ENCODE results near the gene AGBL5.
A peak's percentile ranks its signal among the peaks of the same experiment; 100 is the strongest.

AGBL5 gene

DNA sequence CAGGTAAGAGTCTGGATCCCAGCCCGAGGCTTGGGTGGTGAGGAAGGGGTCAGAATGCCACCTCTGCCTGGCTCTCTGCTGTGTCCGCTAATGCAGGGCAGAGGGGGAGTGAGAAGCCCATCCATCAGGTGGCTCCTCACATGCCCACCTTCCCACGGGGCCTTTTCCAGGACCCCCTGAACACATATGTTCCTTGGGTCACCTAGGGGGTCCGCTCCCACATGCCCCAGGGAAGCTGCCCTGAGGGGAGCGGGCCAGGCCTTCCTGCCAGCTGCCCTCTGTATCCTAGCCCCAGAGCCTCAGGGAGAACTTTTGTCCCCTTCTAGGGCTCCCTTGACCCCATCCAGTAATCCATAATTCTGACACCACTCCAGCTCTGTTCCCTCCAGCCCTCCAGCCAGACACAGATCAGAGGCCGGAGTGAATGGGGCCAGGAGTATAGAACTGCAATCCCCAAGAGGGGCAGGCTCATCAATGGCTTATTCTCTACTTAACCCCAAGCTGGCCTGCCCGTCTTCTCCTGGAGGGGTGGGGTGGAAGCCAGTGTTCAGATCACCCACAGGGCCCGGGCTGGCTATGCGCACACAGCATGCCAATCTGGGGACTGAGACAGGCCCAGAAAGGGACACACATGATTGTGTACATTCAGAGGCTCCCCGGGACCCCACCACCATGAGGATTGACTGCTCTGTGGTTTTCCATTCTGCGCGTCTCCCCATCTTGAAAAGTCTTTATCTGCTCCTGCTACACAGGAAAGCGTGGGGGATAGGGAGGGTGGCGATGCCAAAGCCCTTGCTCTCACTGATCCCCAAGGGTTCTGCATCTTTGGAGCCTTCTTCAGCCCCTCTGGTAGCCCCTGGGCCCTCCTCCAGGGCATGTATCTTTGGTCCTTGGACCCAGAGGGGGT is 28.0 kb downstream of the AGBL5 start:
- DNase-seq = no peak

DNA sequence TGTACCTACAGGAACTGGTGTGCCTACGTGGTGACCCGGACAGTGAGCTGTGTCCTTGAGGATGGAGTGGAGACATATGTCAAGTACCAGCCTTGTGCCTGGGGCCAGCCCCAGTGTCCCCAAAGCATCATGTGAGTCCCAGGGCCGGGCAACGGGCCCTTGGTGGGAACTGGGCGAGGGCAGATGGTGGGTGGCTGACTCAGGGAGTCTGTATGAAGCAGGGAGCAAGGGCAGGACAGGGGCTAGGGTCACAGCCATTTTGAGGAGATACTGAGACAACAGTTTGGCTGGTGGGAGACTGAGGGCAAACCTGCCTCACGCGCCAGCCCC is 28.6 kb downstream of the AGBL5 start:
- DNase-seq = no peak

DNA sequence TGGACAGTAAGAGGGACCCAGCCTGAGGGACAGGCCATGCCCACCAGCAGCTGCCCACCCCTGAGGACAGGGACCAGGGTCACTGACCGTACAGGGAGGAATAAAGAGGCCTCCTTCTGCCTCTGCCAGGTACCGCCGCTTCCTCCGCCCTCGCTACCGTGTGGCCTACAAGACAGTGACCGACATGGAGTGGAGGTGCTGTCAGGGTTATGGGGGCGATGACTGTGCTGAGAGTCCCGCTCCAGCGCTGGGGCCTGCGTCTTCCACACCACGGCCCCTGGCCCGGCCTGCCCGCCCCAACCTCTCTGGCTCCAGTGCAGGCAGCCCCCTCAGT is 29.1 kb downstream of the AGBL5 start:
- no peak for DNase-seq

DNA sequence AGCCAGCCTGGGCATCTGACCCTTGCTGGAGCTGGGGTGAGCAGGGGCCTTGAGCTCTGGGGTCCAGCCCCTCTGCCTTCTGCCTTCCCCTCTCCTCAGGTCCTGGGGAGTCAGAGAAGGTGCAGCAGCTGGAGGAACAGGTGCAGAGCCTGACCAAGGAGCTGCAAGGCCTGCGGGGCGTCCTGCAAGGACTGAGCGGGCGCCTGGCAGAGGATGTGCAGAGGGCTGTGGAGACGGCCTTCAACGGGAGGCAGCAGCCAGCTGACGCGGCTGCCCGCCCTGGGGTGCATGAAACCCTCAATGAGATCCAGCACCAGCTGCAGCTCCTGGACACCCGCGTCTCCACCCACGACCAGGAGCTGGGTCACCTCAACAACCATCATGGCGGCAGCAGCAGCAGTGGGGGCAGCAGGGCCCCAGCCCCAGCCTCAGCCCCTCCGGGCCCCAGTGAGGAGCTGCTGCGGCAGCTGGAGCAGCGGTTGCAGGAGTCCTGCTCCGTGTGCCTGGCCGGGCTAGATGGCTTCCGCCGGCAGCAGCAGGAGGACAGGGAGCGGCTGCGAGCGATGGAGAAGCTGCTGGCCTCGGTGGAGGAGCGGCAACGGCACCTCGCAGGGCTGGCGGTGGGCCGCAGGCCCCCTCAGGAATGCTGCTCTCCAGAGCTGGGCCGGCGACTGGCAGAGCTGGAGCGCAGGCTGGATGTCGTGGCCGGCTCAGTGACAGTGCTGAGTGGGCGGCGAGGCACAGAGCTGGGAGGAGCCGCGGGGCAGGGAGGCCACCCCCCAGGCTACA is 30.7 kb downstream of the AGBL5 start:
- no peak for DNase-seq

DNA sequence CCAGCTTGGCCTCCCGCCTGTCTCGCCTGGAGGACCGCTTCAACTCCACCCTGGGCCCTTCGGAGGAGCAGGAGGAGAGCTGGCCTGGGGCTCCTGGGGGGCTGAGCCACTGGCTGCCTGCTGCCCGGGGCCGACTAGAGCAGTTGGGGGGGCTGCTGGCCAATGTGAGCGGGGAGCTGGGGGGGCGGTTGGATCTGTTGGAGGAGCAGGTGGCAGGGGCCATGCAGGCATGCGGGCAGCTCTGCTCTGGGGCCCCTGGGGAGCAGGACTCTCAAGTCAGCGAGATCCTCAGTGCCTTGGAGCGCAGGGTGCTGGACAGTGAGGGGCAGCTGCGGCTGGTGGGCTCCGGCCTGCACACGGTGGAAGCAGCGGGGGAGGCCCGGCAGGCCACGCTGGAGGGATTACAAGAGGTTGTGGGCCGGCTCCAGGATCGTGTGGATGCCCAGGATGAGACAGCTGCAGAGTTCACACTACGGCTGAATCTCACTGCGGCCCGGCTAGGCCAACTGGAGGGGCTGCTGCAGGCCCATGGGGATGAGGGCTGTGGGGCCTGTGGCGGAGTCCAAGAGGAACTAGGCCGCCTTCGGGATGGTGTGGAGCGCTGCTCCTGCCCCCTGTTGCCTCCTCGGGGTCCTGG is 31.4 kb downstream of the AGBL5 start:
- DNase-seq = no peak

DNA sequence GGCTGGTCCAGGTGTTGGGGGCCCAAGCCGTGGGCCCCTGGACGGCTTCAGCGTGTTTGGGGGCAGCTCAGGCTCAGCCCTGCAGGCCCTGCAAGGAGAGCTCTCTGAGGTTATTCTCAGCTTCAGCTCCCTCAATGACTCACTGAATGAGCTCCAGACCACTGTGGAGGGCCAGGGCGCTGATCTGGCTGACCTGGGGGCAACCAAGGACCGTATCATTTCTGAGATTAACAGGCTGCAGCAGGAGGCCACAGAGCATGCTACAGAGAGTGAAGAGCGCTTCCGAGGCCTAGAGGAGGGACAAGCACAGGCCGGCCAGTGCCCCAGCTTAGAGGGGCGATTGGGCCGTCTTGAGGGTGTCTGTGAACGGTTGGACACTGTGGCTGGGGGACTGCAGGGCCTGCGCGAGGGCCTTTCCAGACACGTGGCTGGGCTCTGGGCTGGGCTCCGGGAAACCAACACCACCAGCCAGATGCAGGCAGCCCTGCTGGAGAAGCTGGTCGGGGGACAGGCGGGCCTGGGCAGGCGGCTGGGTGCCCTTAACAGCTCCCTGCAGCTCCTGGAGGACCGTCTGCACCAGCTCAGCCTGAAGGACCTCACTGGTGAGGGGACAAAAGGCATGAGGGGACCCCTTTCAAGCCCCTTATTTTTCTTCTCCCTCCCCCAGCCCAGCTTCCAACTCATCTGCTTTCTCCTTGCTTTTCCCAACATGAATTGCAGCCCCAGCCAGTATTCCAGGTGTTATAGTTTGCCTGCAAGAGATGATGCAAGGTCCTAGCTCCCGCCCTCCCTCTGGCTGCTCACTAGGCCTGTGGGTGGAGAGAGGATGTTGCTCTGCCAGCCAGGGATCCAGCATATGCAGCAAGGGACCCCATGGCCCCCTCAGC is 32.2 kb downstream of the AGBL5 start:
- no peak for DNase-seq

DNA sequence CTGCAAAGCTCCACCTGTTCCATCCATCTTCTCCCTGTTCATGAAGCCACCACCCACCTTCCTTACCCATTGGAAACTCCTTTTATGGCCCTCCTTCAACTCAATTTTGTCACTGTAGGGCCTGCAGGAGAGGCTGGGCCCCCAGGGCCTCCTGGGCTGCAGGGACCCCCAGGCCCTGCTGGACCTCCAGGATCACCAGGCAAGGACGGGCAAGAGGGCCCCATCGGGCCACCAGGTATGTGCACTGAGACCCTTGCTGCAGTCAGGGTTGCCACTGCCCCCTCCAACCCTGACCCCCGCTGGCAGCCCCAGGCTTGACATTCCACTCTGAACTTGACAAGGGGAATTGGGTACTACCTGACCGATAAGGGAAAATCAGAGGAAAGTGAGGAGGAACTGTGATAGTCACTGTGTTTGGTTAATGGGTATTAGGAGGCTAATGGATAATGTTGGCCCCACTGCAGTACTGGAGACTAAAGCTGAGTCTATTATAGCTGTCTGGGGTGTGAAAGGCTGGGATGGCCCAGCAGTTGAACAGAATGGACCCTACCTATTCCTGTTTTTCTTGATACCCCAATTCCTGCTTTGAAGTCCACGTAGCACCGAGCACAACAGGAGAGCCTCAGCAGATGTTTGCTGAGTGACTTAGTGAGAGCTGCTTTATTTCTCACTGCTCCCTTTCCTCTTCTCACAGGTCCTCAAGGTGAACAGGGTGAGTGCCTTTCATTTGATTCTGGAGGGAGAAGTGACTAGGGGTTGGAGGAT is 33.0 kb downstream of the AGBL5 start:
- DNase-seq = no peak

DNA sequence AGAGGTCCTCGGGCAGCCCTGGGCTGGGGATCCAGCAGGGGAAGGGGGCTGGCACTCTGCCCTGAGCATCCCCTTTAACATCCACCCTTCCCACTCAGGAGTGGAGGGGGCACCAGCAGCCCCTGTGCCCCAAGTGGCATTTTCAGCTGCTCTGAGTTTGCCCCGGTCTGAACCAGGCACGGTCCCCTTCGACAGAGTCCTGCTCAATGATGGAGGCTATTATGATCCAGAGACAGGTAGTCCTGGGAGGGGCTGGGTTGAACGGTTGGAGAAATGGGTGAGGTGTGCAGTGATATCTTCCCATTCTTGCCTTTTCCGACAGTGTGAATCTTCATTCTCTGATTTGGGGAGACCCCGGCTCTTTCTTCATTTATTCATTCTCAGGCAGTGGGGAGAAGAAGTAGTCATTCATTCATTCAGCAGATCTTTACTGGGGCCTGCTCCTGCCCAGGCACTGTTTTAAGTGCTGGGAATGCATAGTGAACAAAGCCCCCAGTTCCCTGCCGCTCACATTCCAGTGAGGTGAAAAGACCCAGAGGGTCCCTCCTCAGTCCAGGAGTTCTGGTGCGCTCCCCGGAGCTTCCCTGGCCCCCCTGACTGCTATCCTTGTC is 33.7 kb downstream of the AGBL5 start:
- DNase-seq = no peak

DNA sequence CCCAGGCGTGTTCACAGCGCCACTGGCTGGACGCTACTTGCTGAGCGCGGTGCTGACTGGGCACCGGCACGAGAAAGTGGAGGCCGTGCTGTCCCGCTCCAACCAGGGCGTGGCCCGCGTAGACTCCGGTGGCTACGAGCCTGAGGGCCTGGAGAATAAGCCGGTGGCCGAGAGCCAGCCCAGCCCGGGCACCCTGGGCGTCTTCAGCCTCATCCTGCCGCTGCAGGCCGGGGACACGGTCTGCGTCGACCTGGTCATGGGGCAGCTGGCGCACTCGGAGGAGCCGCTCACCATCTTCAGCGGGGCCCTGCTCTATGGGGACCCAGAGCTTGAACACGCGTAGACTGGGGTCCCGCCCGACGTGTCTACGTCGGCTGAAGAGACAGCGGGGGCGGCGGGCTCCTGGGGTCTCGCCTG is 34.2 kb downstream of the AGBL5 start:
- DNase-seq = peak in 1 of 5 experiments; percentile 51

DNA sequence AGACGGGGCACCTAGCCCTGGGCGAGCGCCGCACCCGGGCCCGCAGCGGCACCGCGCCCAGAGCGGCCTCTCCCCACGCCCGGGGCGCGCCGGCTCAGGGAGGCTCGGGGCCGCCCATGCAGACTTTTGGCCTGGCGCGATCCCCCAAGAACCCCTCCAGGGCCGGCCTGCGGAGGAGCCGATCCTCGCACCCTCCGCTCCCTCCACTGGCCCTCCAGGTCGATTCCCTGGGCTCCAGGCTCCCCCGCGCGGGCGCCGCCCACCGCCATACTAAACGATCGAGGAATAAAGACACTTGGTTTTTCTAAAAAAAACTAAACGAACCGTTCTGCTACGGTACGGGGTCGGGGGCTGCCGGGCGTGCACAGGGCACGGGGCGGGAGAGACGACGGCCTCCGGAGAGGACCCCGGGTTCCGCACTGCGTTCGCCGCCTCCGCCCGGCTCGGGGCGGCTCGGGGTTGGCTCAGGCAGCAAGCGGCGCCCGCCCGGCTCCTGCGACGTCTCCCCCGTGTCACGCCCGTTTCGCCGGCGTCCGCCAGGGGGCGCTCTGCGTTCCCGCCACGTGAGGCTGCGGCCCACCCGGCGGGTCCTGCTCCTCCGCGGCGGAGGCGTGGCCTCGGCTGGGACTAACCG is 34.7 kb downstream of the AGBL5 start:
- DNase-seq = peak; percentile 95 to 98 (median 97)

DNA sequence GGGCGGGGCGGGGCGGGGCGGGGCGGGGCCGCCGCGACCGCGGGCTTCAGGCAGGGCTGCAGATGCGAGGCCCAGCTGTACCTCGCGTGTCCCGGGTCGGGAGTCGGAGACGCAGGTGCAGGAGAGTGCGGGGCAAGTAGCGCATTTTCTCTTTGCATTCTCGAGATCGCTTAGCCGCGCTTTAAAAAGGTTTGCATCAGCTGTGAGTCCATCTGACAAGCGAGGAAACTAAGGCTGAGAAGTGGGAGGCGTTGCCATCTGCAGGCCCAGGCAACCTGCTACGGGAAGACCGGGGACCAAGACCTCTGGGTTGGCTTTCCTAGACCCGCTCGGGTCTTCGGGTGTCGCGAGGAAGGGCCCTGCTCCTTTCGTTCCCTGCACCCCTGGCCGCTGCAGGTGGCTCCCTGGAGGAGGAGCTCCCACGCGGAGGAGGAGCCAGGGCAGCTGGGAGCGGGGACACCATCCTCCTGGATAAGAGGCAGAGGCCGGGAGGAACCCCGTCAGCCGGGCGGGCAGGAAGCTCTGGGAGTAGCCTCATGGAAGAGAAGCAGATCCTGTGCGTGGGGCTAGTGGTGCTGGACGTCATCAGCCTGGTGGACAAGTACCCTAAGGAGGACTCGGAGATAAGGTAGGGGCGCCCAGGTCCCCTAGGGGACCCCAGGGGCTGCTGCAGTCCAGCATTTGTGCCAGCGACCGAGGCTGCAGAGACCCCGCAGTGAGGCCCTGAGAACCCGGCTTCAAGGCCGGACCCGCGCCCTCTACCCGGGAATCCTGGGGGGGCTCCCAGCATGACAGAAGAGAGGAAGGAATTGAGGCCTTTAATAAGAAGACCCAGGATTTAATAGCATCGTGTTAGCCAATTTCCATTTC is 35.5 kb downstream of the AGBL5 start, which contains the start of gene KHK:
Gene KHK, plus strand, starts transcription at position 49 of the 870 bp plus-strand sequence. Its CDS starts 488 bp downstream, at position 537.
- DNase-seq = no peak

DNA sequence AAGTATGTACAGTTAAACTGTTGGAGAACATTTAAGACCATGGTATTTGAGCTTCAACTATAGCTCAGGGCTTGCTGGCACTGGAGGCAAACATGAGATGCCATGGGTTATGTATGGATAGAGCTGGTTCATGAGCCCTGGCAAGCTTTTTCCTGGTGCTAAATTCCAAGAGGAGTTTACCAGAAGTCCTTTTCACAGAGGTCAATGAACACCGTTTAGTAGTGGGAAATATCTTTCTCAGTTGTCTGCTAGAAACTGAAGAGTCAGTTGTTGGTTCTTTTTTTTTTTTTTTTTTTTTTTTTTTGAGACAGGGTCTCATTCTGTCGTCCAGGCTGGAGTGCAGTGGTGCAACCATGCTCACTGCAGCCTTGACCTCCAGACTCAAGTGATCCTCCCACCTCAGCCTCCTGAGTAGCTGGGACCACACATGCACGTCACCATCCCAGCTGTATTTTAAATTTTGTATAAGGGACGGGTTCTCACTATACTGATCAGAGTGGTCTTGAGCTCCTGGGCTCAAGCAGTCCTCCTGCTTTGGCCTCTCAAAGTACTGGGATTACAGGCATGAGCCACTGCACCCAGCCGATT is 36.4 kb downstream of the AGBL5 start:
- no peak for DNase-seq

DNA sequence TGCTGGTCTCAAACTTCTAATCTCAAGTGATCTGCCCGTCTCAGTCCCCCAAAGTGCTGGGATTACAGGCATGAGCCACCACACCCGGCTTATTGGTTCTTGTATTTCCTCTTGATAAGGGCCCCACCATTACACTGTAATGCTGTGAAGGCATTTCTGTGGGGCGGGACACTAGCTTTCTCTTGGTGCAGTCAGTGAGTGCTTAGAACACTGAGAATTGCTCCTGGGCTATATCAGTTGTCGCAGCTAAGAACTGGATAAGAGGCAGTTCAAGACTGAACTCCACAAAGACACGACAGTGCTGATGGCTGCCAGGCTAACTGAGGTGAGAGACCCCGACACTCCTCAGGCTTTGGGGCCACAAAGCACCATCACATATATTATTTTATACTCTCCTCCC is 37.2 kb downstream of the AGBL5 start:
- no peak for DNase-seq

DNA sequence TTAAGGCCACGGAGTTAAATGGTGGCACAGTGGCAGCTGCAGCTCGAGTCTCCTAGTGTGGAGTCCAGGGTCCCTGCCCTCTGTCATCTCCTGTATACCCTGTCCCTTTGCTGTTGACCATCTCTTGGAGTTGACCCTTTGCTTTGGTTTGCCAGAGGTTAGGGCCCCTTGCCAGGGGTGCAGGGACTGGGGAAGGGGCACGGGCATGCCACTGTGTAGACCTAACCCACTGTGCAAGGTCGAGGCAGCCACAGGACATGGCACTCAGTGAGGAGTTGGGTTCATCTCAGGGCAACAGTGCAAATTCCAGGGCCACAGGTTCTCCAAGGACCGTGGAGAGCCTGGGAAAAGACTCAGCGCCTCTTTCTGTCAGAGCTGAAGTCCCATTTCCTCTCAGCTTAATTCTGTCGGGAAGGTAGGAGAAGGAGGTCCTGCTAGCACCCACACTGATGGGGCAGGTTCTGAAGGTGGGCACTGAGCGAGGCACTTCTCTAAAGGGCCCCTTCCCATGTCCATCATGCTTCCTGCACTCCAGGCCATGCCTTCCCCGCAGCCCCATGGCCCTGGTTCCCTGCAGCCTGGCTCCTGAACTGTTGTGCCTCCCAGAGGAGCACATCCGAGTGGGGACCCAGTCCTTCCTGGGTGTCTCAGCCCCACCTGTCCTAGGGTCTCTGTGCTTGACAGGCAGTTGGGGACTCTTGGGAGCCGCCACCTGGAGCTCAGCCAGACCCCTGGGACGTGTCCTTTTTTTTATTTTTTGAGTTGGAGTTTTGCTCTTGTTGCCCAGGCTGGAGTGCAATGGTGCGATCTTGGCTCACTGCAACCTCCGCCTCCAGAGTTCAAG is 37.9 kb downstream of the AGBL5 start:
- no peak for DNase-seq

DNA sequence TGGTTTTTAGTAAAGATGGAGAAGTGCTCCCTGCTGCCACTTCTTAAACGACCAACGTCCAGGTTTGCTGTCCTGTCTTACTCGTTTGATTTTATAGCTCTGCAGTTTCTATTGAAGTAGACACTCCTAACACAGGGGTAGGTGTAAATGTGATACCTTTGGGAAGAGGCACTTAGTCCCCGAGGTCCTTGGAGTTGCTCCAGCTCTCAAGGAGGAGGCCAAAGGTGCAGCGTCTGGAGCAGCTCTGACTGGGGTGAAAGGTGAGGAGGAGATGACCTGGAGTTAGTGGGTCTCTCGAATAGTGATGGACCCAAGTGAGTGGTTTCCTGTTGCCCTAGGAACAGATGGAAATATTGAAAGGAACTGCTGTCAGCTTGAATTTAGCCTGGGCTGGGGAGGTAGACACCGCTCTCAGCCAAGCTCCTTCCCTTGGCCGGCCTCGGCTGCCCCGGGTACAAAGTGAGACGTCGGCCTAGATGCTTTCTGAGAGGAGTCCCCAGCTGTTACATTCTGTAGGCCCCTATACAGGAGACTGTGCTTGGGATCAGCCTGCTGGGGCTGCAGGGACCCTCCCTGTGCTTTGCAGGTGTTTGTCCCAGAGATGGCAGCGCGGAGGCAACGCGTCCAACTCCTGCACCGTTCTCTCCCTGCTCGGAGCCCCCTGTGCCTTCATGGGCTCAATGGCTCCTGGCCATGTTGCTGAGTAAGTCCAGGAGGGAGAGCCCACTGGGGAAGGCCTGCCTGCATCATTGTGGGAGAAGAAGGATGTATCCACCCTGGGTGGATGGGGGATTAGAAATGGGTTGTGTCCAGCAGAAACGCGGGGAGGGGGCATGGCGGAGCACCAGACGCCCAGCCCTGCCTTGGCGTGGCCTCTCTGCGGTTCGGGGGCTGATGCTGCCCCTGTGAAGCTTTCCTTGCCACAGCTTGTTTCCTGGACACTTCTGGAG is 40.6 kb downstream of the AGBL5 start:
- no peak for DNase-seq

DNA sequence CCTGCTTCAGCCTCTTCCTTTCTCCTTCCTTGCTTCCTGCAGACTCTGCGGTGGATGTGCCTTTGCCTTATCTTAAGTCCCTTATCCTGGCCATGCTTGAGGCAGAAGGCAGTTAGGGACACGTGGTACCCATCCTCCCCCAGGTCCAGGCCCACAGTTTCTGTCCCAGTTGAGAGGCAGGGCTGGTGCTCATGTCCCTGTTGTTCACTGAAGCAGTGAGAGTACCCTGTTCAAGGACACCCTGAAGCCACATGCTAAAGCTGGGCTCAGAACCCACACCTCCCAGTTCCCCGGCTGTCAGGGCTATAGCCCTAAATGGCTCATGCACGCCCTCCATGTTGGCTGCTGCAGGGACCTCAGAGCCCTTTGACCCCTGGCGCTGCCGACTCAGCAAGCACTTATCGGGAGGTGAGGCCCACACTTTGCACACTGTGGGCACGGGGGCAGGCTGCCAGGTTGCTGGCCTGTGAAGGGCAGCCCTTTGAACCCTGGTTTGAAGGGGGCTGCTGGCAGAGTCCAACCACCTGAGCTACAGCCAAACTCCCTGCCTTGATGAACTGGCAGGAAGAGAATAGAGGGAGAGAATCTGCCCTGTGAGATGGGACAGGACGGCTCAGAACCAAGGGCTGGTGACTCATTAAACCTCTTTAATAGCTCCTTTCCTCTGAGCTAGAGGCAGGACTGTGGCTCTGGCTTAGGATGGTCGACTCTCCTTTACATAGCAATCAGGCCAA is 41.4 kb downstream of the AGBL5 start:
- no peak for DNase-seq

Measured in T-helper 2 cell (primary cell).